ENCODE data around the gene KCNJ18. TPM values are rescaled to one million over a fixed set of nuclear protein-coding genes. Genes with fewer than 3 reads are reported as not detected.
"Not testable (repeated sequence)": the region's sequence is repeated elsewhere in the genome, so short reads cannot be mapped to it uniquely, and the experiment has no call there.

Gene KCNJ18
- total and polyA plus RNA-seq, 8 donors = not detected

GRCh38 chr17:21698437-21699075, 6.2 kb downstream of the KCNJ18 start:
- H3K27me3 ChIP-seq; ATAC-seq; intact Hi-C loops (cut with DNase I); H3K27ac ChIP-seq; H3K4me1 ChIP-seq; H3K9me3 ChIP-seq; FAIRE-seq; H3K36me3 ChIP-seq; H3K4me3 ChIP-seq: not testable (repeated sequence)
- WGBS, 2 donors = 74 to 82% methylated on average over 16 to 20 of the region's 20 CpGs
- peak in 2 of 6 donors; percentile 32 to 39 for DNase-seq

DNA sequence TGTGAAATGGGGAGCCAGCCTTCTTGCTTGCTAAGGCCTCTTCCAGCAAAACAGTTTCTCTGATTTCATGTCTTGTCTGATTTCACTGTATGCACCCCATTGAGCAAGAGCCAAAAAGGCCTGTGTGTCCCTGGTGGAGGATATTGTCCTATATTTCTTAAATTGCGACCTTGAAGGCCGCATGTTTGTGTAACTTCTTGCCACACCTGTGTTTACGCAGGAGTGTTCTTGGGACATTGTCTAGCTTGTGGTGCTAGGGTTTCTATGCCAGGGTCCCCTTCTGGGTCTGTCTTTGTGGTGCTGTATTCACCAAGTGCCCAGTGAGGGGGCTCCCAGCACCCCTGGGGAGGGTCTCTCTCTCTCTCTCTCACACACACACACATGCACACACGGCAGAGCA, 6.8 kb downstream of the KCNJ18 start:
- FAIRE-seq; H3K36me3 ChIP-seq; H3K9me3 ChIP-seq; H3K4me1 ChIP-seq; H3K27ac ChIP-seq; intact Hi-C loops (cut with DNase I); H3K27me3 ChIP-seq; H3K4me3 ChIP-seq; DNase-seq; ATAC-seq: not testable (repeated sequence)
- WGBS, 2 donors = 34 to 42% methylated on average over 4 of the region's 4 CpGs

DNA sequence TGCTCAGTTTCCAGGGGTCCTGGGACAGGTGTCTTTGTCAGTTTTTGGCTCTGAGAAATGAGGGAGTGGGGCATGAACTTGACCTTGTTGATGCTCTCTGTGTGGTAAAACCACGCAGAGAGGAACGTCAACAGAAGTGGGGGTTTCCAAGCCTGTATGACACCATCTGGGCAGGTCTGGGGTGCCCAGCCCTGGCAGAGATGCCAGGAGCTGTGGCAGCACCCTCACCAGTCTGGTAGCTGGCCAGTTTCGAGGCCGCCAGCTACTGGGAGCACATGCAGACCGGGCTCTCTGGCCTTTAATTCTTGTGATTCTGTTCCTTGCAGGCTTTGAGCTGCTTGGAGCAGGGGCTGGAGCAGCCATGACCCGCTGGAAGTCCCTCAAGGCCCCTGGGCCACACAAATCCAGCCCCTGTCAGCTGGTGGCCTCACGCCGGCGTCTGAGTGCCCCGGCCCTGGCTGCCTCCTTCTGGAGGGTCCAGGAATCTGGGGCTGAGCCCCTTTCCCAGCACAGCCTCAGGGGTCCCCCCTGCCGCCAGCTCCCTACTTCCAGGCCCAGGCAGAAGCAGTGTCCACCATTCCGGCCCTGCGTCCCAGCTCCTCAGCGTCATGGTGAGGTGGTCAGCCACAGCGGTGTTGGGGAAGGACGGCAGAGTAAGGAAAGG, 7.4 kb downstream of the KCNJ18 start:
- not testable (repeated sequence) for H3K9me3 ChIP-seq, H3K27ac ChIP-seq, FAIRE-seq, H3K27me3 ChIP-seq, ATAC-seq, H3K4me1 ChIP-seq, H3K4me3 ChIP-seq, H3K36me3 ChIP-seq
- intact Hi-C loops (cut with DNase I) = loop anchor here in 1 of 3 donors (10.0 kb wide), 1 partner anchor 285 kb away; no protein-coding TSS in a partner anchor
- WGBS, 2 donors = 59 to 61% methylated on average over 13 to 16 of the region's 16 CpGs
- peak in 2 of 6 donors; percentile 39 to 47 for DNase-seq

DNA sequence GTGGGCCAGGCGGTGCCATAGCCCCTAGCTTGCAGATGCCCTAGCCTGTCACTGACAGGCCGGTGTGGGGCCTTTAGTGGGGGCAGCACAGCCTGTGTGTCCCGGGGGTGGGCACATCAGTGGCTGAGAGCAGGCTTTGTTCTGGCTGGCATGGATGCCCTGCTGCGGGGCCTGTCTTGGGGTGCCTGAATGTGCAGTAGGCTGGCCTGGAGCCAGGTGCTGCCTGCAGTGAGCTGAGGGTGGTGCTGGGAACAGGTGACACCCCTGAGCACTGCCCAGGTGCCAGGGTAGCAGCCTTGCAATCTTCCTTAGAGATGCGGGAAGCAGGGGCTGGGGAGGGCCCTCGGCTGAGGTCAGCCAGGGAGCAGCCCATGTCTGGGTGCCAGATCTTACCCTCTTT, 8.8 kb downstream of the KCNJ18 start:
- H3K4me1 ChIP-seq, ATAC-seq, H3K27me3 ChIP-seq, H3K27ac ChIP-seq, H3K4me3 ChIP-seq, H3K9me3 ChIP-seq, H3K36me3 ChIP-seq, FAIRE-seq: not testable (repeated sequence)
- intact Hi-C loops (cut with DNase I) = loop anchor here in 1 of 3 donors (10.0 kb wide), 1 partner anchor 286 kb away; no protein-coding TSS in a partner anchor
- 76 to 80% methylated on average over 1 to 6 of the region's 6 CpGs for WGBS, 2 donors
- DNase-seq = peak in 1 of 6 donors; percentile 53

- not testable (repeated sequence) for H3K9me3 ChIP-seq, H3K4me1 ChIP-seq, H3K27me3 ChIP-seq, ATAC-seq, H3K4me3 ChIP-seq, H3K27ac ChIP-seq, FAIRE-seq, H3K36me3 ChIP-seq
- intact Hi-C loops (cut with DNase I) = loop anchor here in 1 of 3 donors (10.0 kb wide), 1 partner anchor 287 kb away; no protein-coding TSS in a partner anchor
- WGBS, 2 donors = 55 to 68% methylated on average over 8 of the region's 8 CpGs
- peak in 1 of 6 donors; percentile 31 for DNase-seq
Observed at GRCh38 chr17:21702029-21702428, 9.7 kb downstream of the KCNJ18 start.

GRCh38 chr17:21702521-21702920, 10.2 kb downstream of the KCNJ18 start:
- H3K36me3 ChIP-seq, H3K4me1 ChIP-seq, FAIRE-seq, H3K27me3 ChIP-seq, H3K9me3 ChIP-seq, ATAC-seq, H3K4me3 ChIP-seq, H3K27ac ChIP-seq: not testable (repeated sequence)
- intact Hi-C loops (cut with DNase I) = loop anchor here in 1 of 3 donors (10.0 kb wide), 1 partner anchor 288 kb away; no protein-coding TSS in a partner anchor
- WGBS, 2 donors = 75 to 83% methylated on average over 16 to 22 of the region's 22 CpGs
- DNase-seq = peak in 1 of 6 donors; percentile 44

- not testable (repeated sequence) for H3K27ac ChIP-seq, ATAC-seq, H3K9me3 ChIP-seq, H3K4me1 ChIP-seq, FAIRE-seq, DNase-seq, H3K36me3 ChIP-seq, H3K27me3 ChIP-seq, H3K4me3 ChIP-seq
- intact Hi-C loops (cut with DNase I) = loop anchor here in 1 of 3 donors (10.0 kb wide), 1 partner anchor 288 kb away; no protein-coding TSS in a partner anchor
- WGBS, 2 donors = 83 to 91% methylated on average over 42 to 51 of the region's 51 CpGs
Observed at GRCh38 chr17:21702940-21703640, 10.8 kb downstream of the KCNJ18 start.

DNA sequence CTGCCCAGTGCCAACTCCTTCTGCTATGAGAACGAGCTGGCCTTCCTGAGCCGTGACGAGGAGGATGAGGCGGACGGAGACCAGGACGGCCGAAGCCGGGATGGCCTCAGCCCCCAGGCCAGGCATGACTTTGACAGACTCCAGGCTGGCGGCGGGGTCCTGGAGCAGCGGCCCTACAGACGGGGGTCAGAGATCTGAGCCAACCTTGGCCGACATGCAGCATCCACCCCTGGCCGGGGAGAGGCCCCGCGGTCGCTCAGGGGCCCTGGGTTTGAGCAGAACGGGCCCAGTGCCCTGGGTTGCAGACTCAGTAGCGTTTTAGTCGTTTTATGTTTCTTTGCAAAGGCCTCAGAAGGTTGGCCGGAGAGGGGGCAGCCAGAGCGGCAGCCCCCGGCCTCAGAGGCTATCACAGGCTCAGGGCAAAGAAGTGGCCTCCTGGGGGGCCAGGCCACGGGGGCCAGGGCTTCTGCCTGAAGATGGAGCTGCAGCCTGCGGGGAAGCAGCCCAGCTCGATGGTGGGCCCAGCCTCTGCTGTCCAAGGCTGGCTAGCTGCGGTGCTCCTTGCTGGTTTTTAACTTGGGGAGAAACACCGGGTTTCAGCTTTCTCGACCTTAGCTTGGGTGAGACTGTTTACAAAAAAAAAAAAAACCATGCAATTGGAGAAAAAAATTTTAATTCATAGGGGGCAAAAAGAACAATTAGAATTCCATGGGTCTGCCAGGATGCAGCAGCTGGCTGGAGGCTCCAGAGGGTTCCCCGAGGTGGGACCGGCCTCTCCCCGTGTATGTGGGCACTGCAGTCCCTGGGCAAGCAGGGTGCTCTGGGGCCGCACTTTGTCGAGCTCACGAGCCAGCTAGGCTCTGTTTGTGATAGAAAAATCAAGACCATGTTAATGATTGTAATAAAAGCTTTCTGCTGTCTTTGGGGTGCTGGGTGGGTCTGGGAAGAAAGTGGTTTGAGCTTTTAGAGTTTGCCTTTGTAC, 11.9 kb downstream of the KCNJ18 start:
- peak in 1 of 6 donors; percentile 54 for DNase-seq
- intact Hi-C loops (cut with DNase I) = loop anchor here in 1 of 3 donors (10.0 kb wide), 1 partner anchor 289 kb away; no protein-coding TSS in a partner anchor

More for the DNA sequence above, 11.9 kb downstream of the KCNJ18 start:
- H3K9me3 ChIP-seq, H3K36me3 ChIP-seq, H3K27ac ChIP-seq, ATAC-seq, FAIRE-seq, H3K4me1 ChIP-seq, H3K4me3 ChIP-seq, H3K27me3 ChIP-seq: not testable (repeated sequence)
- 69 to 77% methylated on average over 35 of the region's 35 CpGs for WGBS, 2 donors

Measured in pancreas (tissue), 10 donors.